ENCODE data around the gene PDCD4.
"Not testable (repeated sequence)": the region's sequence is repeated elsewhere in the genome, so short reads cannot be mapped to it uniquely, and the experiment has no call there.

PDCD4 gene

GRCh38 chr10:110892602-110893288, 21.0 kb downstream of the PDCD4 start:
- no peak for DNase-seq

- no peak for DNase-seq
Measured at GRCh38 chr10:110893559-110894179, 21.9 kb downstream of the PDCD4 start.

GRCh38 chr10:110897184-110897583, 25.5 kb downstream of the PDCD4 start:
- DNase-seq, result no peak

- DNase-seq, result no peak
Measured at GRCh38 chr10:110898391-110898790, 26.7 kb downstream of the PDCD4 start.

GRCh38 chr10:110900983-110901382, 29.3 kb downstream of the PDCD4 start:
- DNase-seq, result no peak

- DNase-seq, result peak; percentile 35
Measured at GRCh38 chr10:110901954-110902819, 30.5 kb downstream of the PDCD4 start.

- DNase-seq, result no peak
Measured at GRCh38 chr10:110903280-110904278, 31.9 kb downstream of the PDCD4 start.

- no peak for DNase-seq
Measured at GRCh38 chr10:110910138-110910537, 38.4 kb downstream of the PDCD4 start.

GRCh38 chr10:110912374-110912773, 40.6 kb downstream of the PDCD4 start:
- no peak for DNase-seq

- no peak for DNase-seq
Measured at GRCh38 chr10:110914431-110914830, 42.7 kb downstream of the PDCD4 start.

GRCh38 chr10:110915035-110915434, 43.3 kb downstream of the PDCD4 start:
- no peak for DNase-seq

- not testable (repeated sequence) for DNase-seq
Measured at GRCh38 chr10:110915600-110915999, 43.9 kb downstream of the PDCD4 start.

GRCh38 chr10:110916554-110917346, 45.0 kb downstream of the PDCD4 start:
- no peak for DNase-seq

- DNase-seq, result peak; percentile 82
Measured at GRCh38 chr10:110918269-110918642, 46.5 kb downstream of the PDCD4 start.

GRCh38 chr10:110918643-110919348, 47.1 kb downstream of the PDCD4 start, which contains the start of gene BBIP1:
Gene BBIP1 (minus strand): TSS chr10:110919180. CDS start chr10:110918157, 1,023 bp downstream.
- no peak for DNase-seq

- peak; percentile 96 for DNase-seq
Measured at GRCh38 chr10:110919349-110919931, 47.7 kb downstream of the PDCD4 start, which contains the start of gene SHOC2. Gene SHOC2 (plus strand): TSS chr10:110919604. CDS start chr10:110964359, 44,755 bp downstream.

- no peak for DNase-seq
Measured at GRCh38 chr10:110919971-110920881, 48.5 kb downstream of the PDCD4 start.

- DNase-seq, result no peak
Measured at GRCh38 chr10:110923856-110924493, 52.2 kb downstream of the PDCD4 start.

- DNase-seq, result no peak
Measured at GRCh38 chr10:110927461-110927860, 55.7 kb downstream of the PDCD4 start.

All from stimulated activated CD4-positive, alpha-beta T cell treated with anti-CD3 and anti-CD28 coated beads, Interleukin-4, amount 100 ng/mL, for 1 hour (primary cell).